Testis (tissue), 3 donors: ENCODE results near the gene NDUFV2. TPM values are rescaled to one million over a fixed set of nuclear protein-coding genes. Genes with fewer than 3 reads are reported as not detected.
"Not testable (repeated sequence)": the region's sequence is repeated elsewhere in the genome, so short reads cannot be mapped to it uniquely, and the experiment has no call there.

Experiments used
- DNase-seq: peaks from one replicate; pipeline ENCODE4 v3.0.0-alpha.2; 2019
- H3K27ac ChIP-seq, 2 donors: fragments of 200-600 bp; sonication (generic); one replicate each; pipeline ENCODE4 v1.5.1; 2019
- H3K27me3 ChIP-seq: fragments of 200-600 bp; sonication (generic); one replicate; pipeline ENCODE4 v1.5.1; 2019
- H3K36me3 ChIP-seq: fragments of 200-600 bp; sonication (generic); one replicate; pipeline ENCODE4 v1.5.1; 2017; ENCODE audit warnings: low read depth; ENCODE audit errors: missing control alignments
- H3K4me1 ChIP-seq: fragments of 200-600 bp; sonication (generic); one replicate; pipeline ENCODE4 v1.5.1; 2019
- H3K4me3 ChIP-seq, 2 donors: fragments of 200-600 bp; sonication (generic); one replicate each; pipeline ENCODE4 v1.5.1; 2017 to 2019
- H3K9me3 ChIP-seq: fragments of 200-600 bp; sonication (generic); one replicate; pipeline ENCODE4 v1.5.1; 2017
- POLR2A ChIP-seq: fragments of 450-650 bp; IDR thresholded peaks from one replicate; pipeline ENCODE4 v1.6.1; 2017; ENCODE audit warnings: antibody characterized with exemption, mild to moderate bottlenecking, moderate library complexity
- WGBS, 2 donors: methylation state at CpG; one replicate each; pipeline ENCODE4 v1.1.5; 2018; 5-methylcytosine and 5-hydroxymethylcytosine counted together
- intact Hi-C: fragments of 100-400 bp; cut with DNase I; formaldehyde crosslinking; loops from one replicate; pipeline ENCODE4 v1.15.1; 2023; ENCODE audit warnings: low total_unique reads
- polyA plus RNA-seq: library from polyadenylated mRNA; stranded (reverse); fragments of 350-450 nt; fragmentation: Illumina TruSeq; extraction: RNeasy Lipid Tissue Mini Kit (QIAGEN cat#74804); gene quantifications from one replicate; pipeline ENCODE4 v1.2.3, GENCODE V29; 2014; ENCODE audit warnings: low read depth, low replicate concordance; ENCODE audit not compliant: insufficient read depth
- total RNA-seq, 2 donors: library from RNA; depleted of rRNA; stranded (reverse); fragments of >200 nt; gene quantifications; one replicate each; pipeline ENCODE4 v1.2.3, GENCODE V29; 2016
- TF ChIP-seq, protein P1 (sequence below), 3 experiments: fragments of 450-650 bp in 2 of 3; fragments of 200-600 bp in 1 of 3; sonication (generic) in 1 of 3; IDR thresholded peaks; one replicate each; pipeline ENCODE4 v1.5.1; 2016 to 2019; ENCODE audit warnings: antibody characterized with exemption in 3 of 3, mild to moderate bottlenecking in 2 of 3, moderate library complexity in 1 of 3

NDUFV2 gene
- total and polyA plus RNA-seq, 3 donors from 2014 or later: 115 to 171 (median 120) TPM

GRCh38 chr18:9091066-9091476 lies 11.4 kb upstream of the NDUFV2 start:
- no peak for DNase-seq
- Histone ChIP-seq H3K27me3 (no peaks in the 10 kb centered on the region), H3K9me3 (no peaks in the 10 kb centered on the region), H3K4me3 (no peak overlapping the region), H3K27ac (no peak overlapping the region), H3K4me1 (no peaks in the 10 kb centered on the region), H3K36me3 (no peaks in the 10 kb centered on the region)
- intact Hi-C loops: no loop called here
- TF ChIP-seq, protein P1, sequence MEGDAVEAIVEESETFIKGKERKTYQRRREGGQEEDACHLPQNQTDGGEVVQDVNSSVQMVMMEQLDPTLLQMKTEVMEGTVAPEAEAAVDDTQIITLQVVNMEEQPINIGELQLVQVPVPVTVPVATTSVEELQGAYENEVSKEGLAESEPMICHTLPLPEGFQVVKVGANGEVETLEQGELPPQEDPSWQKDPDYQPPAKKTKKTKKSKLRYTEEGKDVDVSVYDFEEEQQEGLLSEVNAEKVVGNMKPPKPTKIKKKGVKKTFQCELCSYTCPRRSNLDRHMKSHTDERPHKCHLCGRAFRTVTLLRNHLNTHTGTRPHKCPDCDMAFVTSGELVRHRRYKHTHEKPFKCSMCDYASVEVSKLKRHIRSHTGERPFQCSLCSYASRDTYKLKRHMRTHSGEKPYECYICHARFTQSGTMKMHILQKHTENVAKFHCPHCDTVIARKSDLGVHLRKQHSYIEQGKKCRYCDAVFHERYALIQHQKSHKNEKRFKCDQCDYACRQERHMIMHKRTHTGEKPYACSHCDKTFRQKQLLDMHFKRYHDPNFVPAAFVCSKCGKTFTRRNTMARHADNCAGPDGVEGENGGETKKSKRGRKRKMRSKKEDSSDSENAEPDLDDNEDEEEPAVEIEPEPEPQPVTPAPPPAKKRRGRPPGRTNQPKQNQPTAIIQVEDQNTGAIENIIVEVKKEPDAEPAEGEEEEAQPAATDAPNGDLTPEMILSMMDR (IDR thresholded peaks at IDR 0.05): no peak
- no peak for TF ChIP-seq POLR2A
- WGBS, 2 donors: 87 to 91% methylated on average over 4 of the region's 4 CpGs

DNA sequence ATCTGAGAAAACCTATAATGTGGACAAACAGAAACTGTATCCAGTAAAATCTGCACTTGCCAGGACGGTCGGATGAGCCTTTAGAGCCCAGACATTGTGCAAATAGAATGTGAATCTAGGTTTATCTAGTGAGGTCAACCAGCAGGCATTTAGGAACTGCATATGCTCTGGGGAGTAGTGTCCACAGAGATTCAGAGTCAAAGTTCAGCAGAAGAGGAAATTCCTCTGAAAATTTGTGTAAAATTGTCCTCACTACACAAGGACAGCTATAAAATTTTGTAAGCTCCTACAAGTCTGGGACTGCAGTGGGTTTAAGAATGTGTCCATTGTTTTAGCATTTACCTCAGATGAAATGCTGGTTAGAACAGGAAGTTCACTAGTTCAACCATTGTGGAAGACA lies 9.8 kb upstream of the NDUFV2 start:
- no peak for TF ChIP-seq POLR2A
- TF ChIP-seq, protein P1 (IDR thresholded peaks at IDR 0.05): no peak
- WGBS, 2 donors: 59 to 64% methylated on average over 2 of the region's 2 CpGs
- no peaks in the 10 kb centered on the region for H3K9me3 ChIP-seq
- no peaks in the 10 kb centered on the region for H3K36me3 ChIP-seq
- no peaks in the 10 kb centered on the region for H3K4me1 ChIP-seq
- intact Hi-C loops: no loop called here
- no peaks in the 10 kb centered on the region for H3K27me3 ChIP-seq
- H3K27ac ChIP-seq: no peak overlapping the region
- DNase-seq: no peak
- no peak overlapping the region for H3K4me3 ChIP-seq

DNA sequence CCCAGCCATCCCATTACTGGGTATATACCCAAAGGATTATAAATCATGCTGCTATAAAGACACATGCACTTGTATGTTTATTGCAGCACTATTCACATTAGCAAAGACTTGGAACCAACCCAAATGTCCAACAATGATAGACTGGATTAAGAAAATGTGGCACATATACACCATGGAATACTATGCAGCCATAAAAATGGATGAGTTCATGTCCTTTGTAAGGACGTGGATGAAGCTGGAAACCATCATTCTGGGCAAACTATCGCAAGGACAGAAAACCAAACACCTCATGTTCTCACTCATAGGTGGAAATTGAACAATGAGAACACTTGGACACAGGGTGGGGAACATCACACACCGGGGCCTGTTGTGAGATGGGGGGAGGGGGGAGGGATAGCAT lies 9.4 kb upstream of the NDUFV2 start:
- H3K27me3 ChIP-seq, H3K9me3 ChIP-seq, H3K36me3 ChIP-seq, DNase-seq, H3K4me1 ChIP-seq, intact Hi-C loops, H3K4me3 ChIP-seq, H3K27ac ChIP-seq: not testable (repeated sequence)
- 90 to 93% methylated on average over 3 of the region's 3 CpGs for WGBS, 2 donors

DNA sequence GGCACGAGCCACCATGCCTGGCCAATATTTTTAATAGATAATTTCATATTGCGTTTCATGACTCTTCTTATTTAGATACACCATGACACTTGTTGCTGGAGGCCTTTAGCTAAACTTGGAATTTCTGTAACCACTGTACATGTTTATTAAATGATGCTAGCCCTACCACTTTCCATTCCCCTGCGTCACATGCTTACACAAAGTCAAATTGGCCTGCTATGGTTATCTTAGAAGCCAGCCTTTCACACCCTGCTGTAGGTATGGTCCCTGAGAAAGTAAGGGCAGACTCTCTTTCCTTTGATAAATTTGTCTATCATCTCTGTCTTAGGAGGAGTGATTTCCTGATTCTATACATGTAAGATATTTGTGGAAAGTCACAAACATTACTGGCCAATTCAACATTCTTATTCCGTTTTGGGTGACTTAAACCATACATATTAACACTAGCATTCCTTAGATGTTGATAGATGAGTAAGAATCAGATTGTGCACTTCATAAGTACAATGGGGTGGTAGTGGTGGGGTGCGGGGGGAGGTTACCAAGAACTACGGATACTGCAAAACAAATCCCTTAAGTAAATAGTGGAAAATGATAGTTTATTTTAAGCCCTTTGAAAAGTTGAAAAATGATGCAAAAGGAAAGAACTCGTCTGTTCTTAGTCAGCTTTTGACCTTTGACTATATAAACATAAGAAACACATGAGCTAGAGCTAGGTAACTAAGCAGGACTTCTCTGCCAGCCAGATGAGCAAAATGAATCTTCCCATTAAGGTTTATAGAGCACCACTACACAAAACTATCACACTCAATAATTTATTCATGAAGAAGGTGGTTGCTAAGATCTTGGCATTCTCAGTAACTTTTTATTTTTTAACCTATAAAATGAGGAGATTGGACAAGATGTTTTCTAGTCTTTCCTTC lies 7.9 kb upstream of the NDUFV2 start:
- DNase-seq: no peak
- intact Hi-C loops: no loop called here

GRCh38 chr18:9095297-9096006 lies 7.0 kb upstream of the NDUFV2 start:
- H3K27ac ChIP-seq: no peak overlapping the region
- no peaks in the 10 kb centered on the region for H3K36me3 ChIP-seq
- intact Hi-C loops: no loop called here
- H3K27me3 ChIP-seq: no peaks in the 10 kb centered on the region
- H3K4me1 ChIP-seq: no peaks in the 10 kb centered on the region
- WGBS, 2 donors: 60 to 72% methylated on average over 9 of the region's 9 CpGs
- H3K4me3 ChIP-seq: no peak overlapping the region
- H3K9me3 ChIP-seq: no peaks in the 10 kb centered on the region
- TF ChIP-seq POLR2A: no peak
- TF ChIP-seq, protein P1 (IDR thresholded peaks at IDR 0.05): no peak
- no peak for DNase-seq

More for the DNA sequence above, 7.9 kb upstream of the NDUFV2 start:
- WGBS, 2 donors: 80 to 81% methylated on average over 7 of the region's 7 CpGs
- H3K4me1 ChIP-seq: no peaks in the 10 kb centered on the region
- no peak overlapping the region for H3K27ac ChIP-seq
- no peaks in the 10 kb centered on the region for H3K27me3 ChIP-seq
- TF ChIP-seq, protein P1 (IDR thresholded peaks at IDR 0.05): no peak
- no peak for TF ChIP-seq POLR2A
- H3K4me3 ChIP-seq: no peak overlapping the region
- no peaks in the 10 kb centered on the region for H3K9me3 ChIP-seq
- no peaks in the 10 kb centered on the region for H3K36me3 ChIP-seq
